Breast epithelium (tissue), 3 donors: Measurements from ENCODE around the gene TNS2.

Experiments
- CTCF ChIP-seq, 3 donors: fragments of 450-650 bp; IDR thresholded peaks; one replicate each; pipeline ENCODE4 v1.5.1; 2016 to 2017; ENCODE audit warnings: antibody characterized with exemption in 3 of 3, mild to moderate bottlenecking in 3 of 3, moderate library complexity in 3 of 3
- POLR2A ChIP-seq: fragments of 450-650 bp; IDR thresholded peaks from one replicate; pipeline ENCODE4 v1.6.1; 2016; ENCODE audit warnings: antibody characterized with exemption, mild to moderate bottlenecking, moderate library complexity
- POLR2AphosphoS5 ChIP-seq, 3 donors: sonication (generic); formaldehyde crosslinking; IDR thresholded peaks; one replicate each; pipeline ENCODE4 v1.6.1; 2017; ENCODE audit warnings: antibody characterized with exemption in 3 of 3

GRCh38 chr12:53056901-53057300 lies 7.0 kb downstream of the TNS2 start:
- no peak for TF ChIP-seq CTCF (IDR thresholded peaks at IDR 0.05)
- TF ChIP-seq POLR2A = no peak
- TF ChIP-seq POLR2AphosphoS5 (IDR thresholded peaks at IDR 0.05) = no peak
